ENCODE data around the gene COL21A1. TPM values are rescaled to one million over a fixed set of nuclear protein-coding genes. Genes with fewer than 3 reads are reported as not detected.

COL21A1 gene
- total RNA-seq, 1 experiment from 2014 or later: 1.8 TPM

GRCh38 chr6:56145616-56146015, 101.8 kb downstream of the COL21A1 start:
- Histone ChIP-seq H4K5ac (ENCODE audit: insufficient read length, low read depth, low read length) (no peak overlapping the region), H3K14ac (ENCODE audit: insufficient read depth, low read length) (no peak overlapping the region), H3K18ac (ENCODE audit: insufficient read length, low read depth, low read length) (no peak overlapping the region), H3K23me2 (ENCODE audit: insufficient read length, low read depth, low read length, poor library complexity, severe bottlenecking) (no peaks in the 10 kb centered on the region), H2BK5ac (ENCODE audit: insufficient read length, low read length) (no peak overlapping the region), H4K20me1 (ENCODE audit: control insufficient read depth, insufficient read depth, insufficient read length) (no peaks in the 10 kb centered on the region), H3K23ac (ENCODE audit: insufficient read length, low read depth, low read length) (no peak overlapping the region), H3K4ac (ENCODE audit: low read depth, low read length) (no peak overlapping the region), H2BK120ac (ENCODE audit: low read depth, low read length, poor library complexity, severe bottlenecking) (no peak overlapping the region), H3K27me3 (ENCODE audit: insufficient read depth, low read length) (no peaks in the 10 kb centered on the region), H3K9ac (ENCODE audit: extremely low read depth, insufficient read length, low read length) (no peak overlapping the region), H3K4me2 (ENCODE audit: insufficient read depth, insufficient read length, low read length) (no peak overlapping the region), H3K79me1 (ENCODE audit: insufficient read depth, low read depth, low read length, poor library complexity, severe bottlenecking) (no peaks in the 10 kb centered on the region), H2AK5ac (ENCODE audit: insufficient read length, low read length) (no peak overlapping the region), H3K56ac (ENCODE audit: insufficient read length, low read depth, low read length) (no peak overlapping the region), H3K27ac (ENCODE audit: insufficient read length, low read depth, low read length) (no peak overlapping the region), H3K9me3 (ENCODE audit: control insufficient read depth, low read depth, low read length) (no peaks in the 10 kb centered on the region), H2BK15ac (ENCODE audit: low read depth, low read length) (no peak overlapping the region), H2BK20ac (ENCODE audit: low read depth, low read length, poor library complexity, severe bottlenecking) (no peak overlapping the region), H4K91ac (ENCODE audit: insufficient read length, low read depth, low read length) (no peak overlapping the region), H3K4me1 (ENCODE audit: insufficient read depth, low read length) (no peaks in the 10 kb centered on the region), H2AFZ (ENCODE audit: low read length) (no peak overlapping the region), H4K8ac (replicated peaks; ENCODE audit: insufficient read length, low read depth, low read length) (no peak overlapping the region), H3T11ph (ENCODE audit: low read length) (no peak overlapping the region), H3K79me2 (ENCODE audit: insufficient read depth, low read length) (no peaks in the 10 kb centered on the region), H2BK12ac (ENCODE audit: insufficient read length, low read depth, low read length) (no peak overlapping the region)
- Mint-ChIP-seq H3K9me3 (no peaks in the 10 kb centered on the region), H3K4me1 (peaks cover 0 to 2% of the 10 kb centered on the region in 2 experiments; a peak in 1 of 4 replicates), H3K4me3 (no peak overlapping the region), H3K27ac (no peak overlapping the region), H3K36me3 (ENCODE audit: insufficient read depth in 1 of 3, low read depth in 3 of 3) (no peaks in the 10 kb centered on the region; a peak in 1 of 7 replicates), H3K27me3 (ENCODE audit: low read depth) (no peaks in the 10 kb centered on the region)
- no peak for DNase-seq
- no CpG with 5 or more reads among the region's 1 CpG for WGBS (ENCODE audit: extremely low coverage, insufficient read length, low lambda C conversion rate)
- TF ChIP-seq CTCF (conservative IDR thresholded peaks at IDR 0.05): no peak
